ENCODE results near the gene C3orf38.

C3orf38 gene

DNA sequence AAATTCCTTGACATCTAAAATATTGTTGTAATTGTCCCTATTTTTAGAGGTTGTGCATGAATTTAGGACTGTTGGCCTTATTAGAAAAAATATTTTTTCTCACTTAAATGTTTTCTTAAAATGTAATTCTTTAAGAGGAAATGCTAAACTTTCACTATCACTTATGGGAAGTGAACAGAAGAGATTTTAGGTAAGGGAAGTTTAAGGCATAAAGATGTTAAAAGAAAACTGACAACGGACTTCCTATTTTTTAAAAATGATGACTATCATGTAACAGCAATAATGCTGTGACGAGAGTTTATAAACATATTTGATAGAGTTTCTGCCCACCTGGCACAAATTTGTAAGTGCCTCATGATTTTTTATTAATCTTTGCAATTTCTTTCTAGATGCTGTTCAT, 3.1 kb downstream of the C3orf38 start:
- ChIA-PET CTCF (no interaction called here), POLR2A (no interaction called here)
- Histone ChIP-seq H3K9me3 (ENCODE audit: control insufficient read depth, insufficient read depth, low read depth, low read length) (no peaks in the 10 kb centered on the region), H3K27ac (ENCODE audit: extremely low read depth, low read depth, low read length) (no peak overlapping the region), H3K36me3 (ENCODE audit: control insufficient read depth in 2 of 2, insufficient read depth in 1 of 2, low read length in 2 of 2) (peaks cover 19 to 47% of the 10 kb centered on the region in 2 experiments), H3K4me3 (ENCODE audit: low read depth, low read length) (no peak overlapping the region), H3K4me1 (ENCODE audit: control insufficient read depth, insufficient read depth, low read length) (no peaks in the 10 kb centered on the region)
- TF ChIP-seq ZNF184 (tag by site-specific recombination; IDR thresholded peaks at IDR 0.05) (no peak), ZNF623 (tag by site-specific recombination; IDR thresholded peaks at IDR 0.05) (no peak)

DNA sequence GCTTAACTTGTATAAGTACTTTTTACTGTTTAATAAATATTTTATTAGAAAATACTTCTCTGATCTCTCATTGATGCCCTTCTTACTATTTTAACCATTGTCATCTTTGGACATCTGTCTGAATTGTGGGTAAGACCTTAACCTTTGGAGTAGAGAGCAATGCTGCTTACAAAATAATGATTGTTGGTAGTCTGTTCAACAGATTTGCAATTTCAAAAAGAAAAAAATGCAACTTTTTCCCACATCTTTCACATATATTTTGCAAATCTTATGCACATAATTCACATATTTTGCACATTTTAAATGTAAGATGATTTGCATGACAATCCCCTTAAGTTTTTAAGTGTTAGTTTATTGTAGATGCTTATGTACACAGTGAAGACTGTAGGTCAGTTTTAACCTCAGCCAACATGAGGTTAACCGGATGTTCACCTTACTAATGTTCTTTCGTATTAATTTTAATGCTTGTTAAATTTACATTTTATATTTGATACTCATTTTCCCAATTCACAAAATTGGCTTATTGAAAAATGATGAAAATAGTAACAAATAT, 16.7 kb downstream of the C3orf38 start:
- TF ChIP-seq SCRT2 (tag by site-specific recombination; IDR thresholded peaks at IDR 0.05), result no peak
- no peak for TF ChIP-seq ZNF529 (tag by site-specific recombination; IDR thresholded peaks at IDR 0.05; ENCODE audit: insufficient replicate concordance)
- no peak for TF ChIP-seq ZBTB1 (tag by site-specific recombination; IDR thresholded peaks at IDR 0.05)
- no peak for TF ChIP-seq ZNF404 (tag by site-specific recombination; IDR thresholded peaks at IDR 0.05)
- TF ChIP-seq ZNF600 (tag by site-specific recombination; IDR thresholded peaks at IDR 0.05), result no peak
- TF ChIP-seq PRDM1 (tag by site-specific recombination; IDR thresholded peaks at IDR 0.05), result no peak
- no peak for TF ChIP-seq ZNF670 (tag by site-specific recombination; IDR thresholded peaks at IDR 0.05; ENCODE audit: low read depth)
- no peak for TF ChIP-seq KLF7 (tag by site-specific recombination; IDR thresholded peaks at IDR 0.05; ENCODE audit: borderline replicate concordance)
- TF ChIP-seq ZNF394 (tag by site-specific recombination; IDR thresholded peaks at IDR 0.05; ENCODE audit: borderline replicate concordance), result no peak
- TF ChIP-seq, protein P1, sequence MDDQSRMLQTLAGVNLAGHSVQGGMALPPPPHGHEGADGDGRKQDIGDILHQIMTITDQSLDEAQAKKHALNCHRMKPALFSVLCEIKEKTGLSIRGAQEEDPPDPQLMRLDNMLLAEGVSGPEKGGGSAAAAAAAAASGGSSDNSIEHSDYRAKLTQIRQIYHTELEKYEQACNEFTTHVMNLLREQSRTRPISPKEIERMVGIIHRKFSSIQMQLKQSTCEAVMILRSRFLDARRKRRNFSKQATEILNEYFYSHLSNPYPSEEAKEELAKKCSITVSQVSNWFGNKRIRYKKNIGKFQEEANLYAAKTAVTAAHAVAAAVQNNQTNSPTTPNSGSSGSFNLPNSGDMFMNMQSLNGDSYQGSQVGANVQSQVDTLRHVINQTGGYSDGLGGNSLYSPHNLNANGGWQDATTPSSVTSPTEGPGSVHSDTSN (CRISPR knock-in tag; IDR thresholded peaks at IDR 0.05), result no peak
- no peak for TF ChIP-seq ZNF133 (tag by site-specific recombination; IDR thresholded peaks at IDR 0.05)
- TF ChIP-seq, protein P2, sequence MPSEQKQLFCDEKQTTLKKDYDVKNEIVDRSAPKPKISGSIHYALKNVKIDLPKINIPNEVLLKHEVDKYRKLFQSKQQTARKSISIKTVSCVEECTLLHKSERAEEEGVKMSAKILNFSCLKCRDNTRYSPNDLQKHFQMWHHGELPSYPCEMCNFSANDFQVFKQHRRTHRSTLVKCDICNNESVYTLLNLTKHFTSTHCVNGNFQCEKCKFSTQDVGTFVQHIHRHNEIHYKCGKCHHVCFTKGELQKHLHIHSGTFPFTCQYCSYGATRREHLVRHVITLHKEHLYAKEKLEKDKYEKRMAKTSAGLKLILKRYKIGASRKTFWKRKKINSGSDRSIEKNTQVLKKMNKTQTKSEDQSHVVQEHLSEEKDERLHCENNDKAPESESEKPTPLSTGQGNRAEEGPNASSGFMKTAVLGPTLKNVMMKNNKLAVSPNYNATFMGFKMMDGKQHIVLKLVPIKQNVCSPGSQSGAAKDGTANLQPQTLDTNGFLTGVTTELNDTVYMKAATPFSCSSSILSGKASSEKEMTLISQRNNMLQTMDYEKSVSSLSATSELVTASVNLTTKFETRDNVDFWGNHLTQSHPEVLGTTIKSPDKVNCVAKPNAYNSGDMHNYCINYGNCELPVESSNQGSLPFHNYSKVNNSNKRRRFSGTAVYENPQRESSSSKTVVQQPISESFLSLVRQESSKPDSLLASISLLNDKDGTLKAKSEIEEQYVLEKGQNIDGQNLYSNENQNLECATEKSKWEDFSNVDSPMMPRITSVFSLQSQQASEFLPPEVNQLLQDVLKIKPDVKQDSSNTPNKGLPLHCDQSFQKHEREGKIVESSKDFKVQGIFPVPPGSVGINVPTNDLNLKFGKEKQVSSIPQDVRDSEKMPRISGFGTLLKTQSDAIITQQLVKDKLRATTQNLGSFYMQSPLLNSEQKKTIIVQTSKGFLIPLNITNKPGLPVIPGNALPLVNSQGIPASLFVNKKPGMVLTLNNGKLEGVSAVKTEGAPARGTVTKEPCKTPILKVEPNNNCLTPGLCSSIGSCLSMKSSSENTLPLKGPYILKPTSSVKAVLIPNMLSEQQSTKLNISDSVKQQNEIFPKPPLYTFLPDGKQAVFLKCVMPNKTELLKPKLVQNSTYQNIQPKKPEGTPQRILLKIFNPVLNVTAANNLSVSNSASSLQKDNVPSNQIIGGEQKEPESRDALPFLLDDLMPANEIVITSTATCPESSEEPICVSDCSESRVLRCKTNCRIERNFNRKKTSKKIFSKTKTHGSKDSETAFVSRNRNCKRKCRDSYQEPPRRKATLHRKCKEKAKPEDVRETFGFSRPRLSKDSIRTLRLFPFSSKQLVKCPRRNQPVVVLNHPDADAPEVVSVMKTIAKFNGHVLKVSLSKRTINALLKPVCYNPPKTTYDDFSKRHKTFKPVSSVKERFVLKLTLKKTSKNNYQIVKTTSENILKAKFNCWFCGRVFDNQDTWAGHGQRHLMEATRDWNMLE (tag by site-specific recombination; conservative IDR thresholded peaks at IDR 0.05; ENCODE audit: low read depth), result no peak
- TF ChIP-seq ZNF544 (tag by site-specific recombination; IDR thresholded peaks at IDR 0.05), result no peak
- no peak for TF ChIP-seq ZNF311 (tag by site-specific recombination; IDR thresholded peaks at IDR 0.05; ENCODE audit: borderline replicate concordance)
- no peak for TF ChIP-seq ZNF76 (tag by site-specific recombination; IDR thresholded peaks at IDR 0.05; ENCODE audit: borderline replicate concordance, low read depth)
- TF ChIP-seq ZNF664 (tag by site-specific recombination; IDR thresholded peaks at IDR 0.05), result no peak
- Histone ChIP-seq H3K4me3 (ENCODE audit: low read depth, low read length) (no peak overlapping the region), H3K4me1 (ENCODE audit: control insufficient read depth, insufficient read depth, low read length) (no peaks in the 10 kb centered on the region), H3K9me3 (ENCODE audit: control insufficient read depth, insufficient read depth, low read depth, low read length) (no peaks in the 10 kb centered on the region), H3K36me3 (ENCODE audit: control insufficient read depth in 2 of 2, insufficient read depth in 1 of 2, low read length in 2 of 2) (peaks cover 0 to 10% of the 10 kb centered on the region in 2 experiments; a peak in 1 of 3 replicates), H3K27ac (ENCODE audit: extremely low read depth, low read depth, low read length) (no peak overlapping the region)
- ChIA-PET POLR2A (no interaction called here), CTCF (interaction anchor here (1.4 kb wide), 1 partner anchor 14 kb away, joined by 3 read pairs; no protein-coding TSS in a partner anchor)

Data from HEK293 (cell line).